Ovary (tissue), 9 donors: Measurements from ENCODE around the gene NECAB2. TPM values are rescaled to one million over a fixed set of nuclear protein-coding genes. Genes with fewer than 3 reads are reported as not detected.

ENCODE experiments used
- DNase-seq, 5 donors: peaks; one replicate each; pipeline ENCODE4 v3.0.0-alpha.2; 2019 to 2020
- H3K27ac ChIP-seq, 2 donors: fragments of 200-600 bp; one replicate each; pipeline versions ENCODE4 v1.5.1 to v1.8.0; 2019 to 2022
- H3K27me3 ChIP-seq: fragments of 200-600 bp; one replicate; pipeline ENCODE4 v1.8.0; 2022
- H3K36me3 ChIP-seq: fragments of 200-600 bp; sonication (generic); one replicate; pipeline ENCODE4 v1.5.1; 2019
- H3K4me1 ChIP-seq: one replicate; pipeline ENCODE4 v1.8.1; 2013; ENCODE audit warnings: mild to moderate bottlenecking, moderate library complexity; ENCODE audit not compliant: insufficient read depth
- H3K4me3 ChIP-seq: fragments of 200-600 bp; sonication (generic); one replicate; pipeline ENCODE4 v1.5.1; 2017
- H3K9me3 ChIP-seq, 2 donors: fragments of 200-600 bp in 1 of 2; sonication (generic) in 1 of 2; one replicate each; pipeline versions ENCODE4 v1.5.1 to v1.8.1; 2013 to 2019; ENCODE audit warnings: mild to moderate bottlenecking in 1 of 2, moderate library complexity in 1 of 2
- EP300 ChIP-seq: sonication (generic); formaldehyde crosslinking; IDR thresholded peaks from one replicate; pipeline ENCODE4 v1.6.1; 2017; ENCODE audit warnings: antibody characterized with exemption
- POLR2A ChIP-seq: fragments of 450-650 bp; IDR thresholded peaks from one replicate; pipeline ENCODE4 v1.6.1; 2017; ENCODE audit warnings: antibody characterized with exemption, mild to moderate bottlenecking, moderate library complexity
- WGBS, 3 donors: extraction: QIAGEN DNeasy Blood & Tissue Kit in 1 of 3; methylation state at CpG; one replicate each; pipeline versions ENCODE4 v1.1.5 to v1.1.7; 2013 to 2017; 5-methylcytosine and 5-hydroxymethylcytosine counted together
- intact Hi-C, 4 donors: fragments of 100-400 bp; cut with DNase I; formaldehyde crosslinking; loops; one replicate each; pipeline versions ENCODE4 v1.11.0 to v1.15.1; 2022 to 2023
- polyA plus RNA-seq, 2 donors: library from polyadenylated mRNA; stranded (reverse); fragments of 200-250 nt in 1 of 2; fragments of 350-450 nt in 1 of 2; fragmentation: Illumina TruSeq in 1 of 2; extraction: RNeasy Lipid Tissue Mini Kit (QIAGEN cat#74804) in 1 of 2; gene quantifications; one replicate each; pipeline ENCODE4 v1.2.3, GENCODE V29; 2013 to 2014
- total RNA-seq, 7 donors: library from RNA; depleted of rRNA in 2 of 7; stranded (reverse); fragments of >200 nt in 2 of 7; fragmentation: NEBNext Ultra II Directional in 3 of 7; extraction: Animal tissue kit (Norgen Biotek cat#: 25700) in 3 of 7; gene quantifications; one replicate each; pipeline versions ENCODE4 v1.1.0 to v1.2.4, GENCODE V29; 2016 to 2023
- TF ChIP-seq, protein P1 (sequence below), 3 donors: fragments of 450-650 bp in 2 of 3; fragments of 200-600 bp in 1 of 3; IDR thresholded peaks; one replicate each; pipeline versions ENCODE4 v1.5.1 to v1.8.0; 2016 to 2022; ENCODE audit warnings: antibody characterized with exemption in 3 of 3, mild to moderate bottlenecking in 1 of 3
- donor health status: DM: no; HTN: no; CAD: no; lungs with moderate emphysema.
- donor health status: DM: no; HTN: no; CAD: no.
- donor health status: Bipolar disorder and iron deficiency.
- donor health status: DM: yes; HTN: yes; CAD: no.
- donor health status: DM: no; HTN: no; CAD: no.
- donor health status: DM: yes; HTN: yes; CAD: no.

The NECAB2 gene
- total and polyA plus RNA-seq, 9 donors: 0.20 to 1.6 (median 0.50) TPM; not detected in 4

DNA sequence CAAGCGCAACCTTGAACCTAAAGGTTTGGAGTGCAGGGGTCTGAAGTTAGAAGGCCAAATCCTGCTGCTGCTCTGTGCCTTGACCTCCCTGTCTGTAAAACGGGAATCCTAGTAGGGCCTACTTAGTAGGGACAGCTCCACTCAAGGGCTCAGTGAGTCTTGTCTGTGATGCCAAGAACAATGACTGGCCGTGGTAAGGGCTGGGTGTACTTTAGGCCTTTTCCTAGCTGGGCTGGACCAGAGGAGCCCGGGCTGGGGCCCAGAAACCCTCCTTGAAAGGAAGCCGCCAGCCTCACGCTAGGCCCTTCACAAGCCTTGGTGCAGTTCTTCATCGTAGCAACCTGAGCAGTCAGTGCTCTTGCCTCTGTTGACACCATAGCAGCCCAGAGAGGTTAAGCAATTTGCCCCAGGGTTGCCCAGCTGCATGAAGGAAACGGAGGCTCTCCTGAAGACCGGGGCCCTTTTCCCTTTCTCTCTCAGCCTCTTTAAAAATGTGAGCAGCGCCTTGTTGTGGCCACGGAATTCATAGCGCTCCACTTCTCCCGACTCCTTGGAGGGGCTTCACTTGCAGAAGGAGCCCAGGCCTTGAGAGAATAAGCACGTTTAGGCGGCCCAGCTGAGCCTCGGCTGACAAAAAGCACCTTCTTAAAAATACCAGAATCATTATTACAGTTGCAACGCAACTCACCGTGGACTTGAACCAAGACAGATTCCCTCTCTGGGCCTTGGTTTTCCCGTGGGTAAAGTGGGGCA is 4.4 kb downstream of the NECAB2 start:
- Histone ChIP-seq H3K4me3 (no peak overlapping the region), H3K27me3 (no peaks in the 10 kb centered on the region), H3K9me3 (no peaks in the 10 kb centered on the region), H3K4me1 (no peaks in the 10 kb centered on the region), H3K27ac (no peak overlapping the region), H3K36me3 (no peaks in the 10 kb centered on the region)
- intact Hi-C loops: loop anchor here in 1 of 4 donors (5.0 kb wide), 1 partner anchor 75 kb away; no protein-coding TSS in a partner anchor
- WGBS, 3 donors: 80 to 85% (median 81%) methylated on average over 19 of the region's 19 CpGs
- no peak for DNase-seq
- TF ChIP-seq, protein P1, sequence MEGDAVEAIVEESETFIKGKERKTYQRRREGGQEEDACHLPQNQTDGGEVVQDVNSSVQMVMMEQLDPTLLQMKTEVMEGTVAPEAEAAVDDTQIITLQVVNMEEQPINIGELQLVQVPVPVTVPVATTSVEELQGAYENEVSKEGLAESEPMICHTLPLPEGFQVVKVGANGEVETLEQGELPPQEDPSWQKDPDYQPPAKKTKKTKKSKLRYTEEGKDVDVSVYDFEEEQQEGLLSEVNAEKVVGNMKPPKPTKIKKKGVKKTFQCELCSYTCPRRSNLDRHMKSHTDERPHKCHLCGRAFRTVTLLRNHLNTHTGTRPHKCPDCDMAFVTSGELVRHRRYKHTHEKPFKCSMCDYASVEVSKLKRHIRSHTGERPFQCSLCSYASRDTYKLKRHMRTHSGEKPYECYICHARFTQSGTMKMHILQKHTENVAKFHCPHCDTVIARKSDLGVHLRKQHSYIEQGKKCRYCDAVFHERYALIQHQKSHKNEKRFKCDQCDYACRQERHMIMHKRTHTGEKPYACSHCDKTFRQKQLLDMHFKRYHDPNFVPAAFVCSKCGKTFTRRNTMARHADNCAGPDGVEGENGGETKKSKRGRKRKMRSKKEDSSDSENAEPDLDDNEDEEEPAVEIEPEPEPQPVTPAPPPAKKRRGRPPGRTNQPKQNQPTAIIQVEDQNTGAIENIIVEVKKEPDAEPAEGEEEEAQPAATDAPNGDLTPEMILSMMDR (IDR thresholded peaks at IDR 0.05): no peak
- TF ChIP-seq POLR2A: no peak
- TF ChIP-seq EP300: no peak

DNA sequence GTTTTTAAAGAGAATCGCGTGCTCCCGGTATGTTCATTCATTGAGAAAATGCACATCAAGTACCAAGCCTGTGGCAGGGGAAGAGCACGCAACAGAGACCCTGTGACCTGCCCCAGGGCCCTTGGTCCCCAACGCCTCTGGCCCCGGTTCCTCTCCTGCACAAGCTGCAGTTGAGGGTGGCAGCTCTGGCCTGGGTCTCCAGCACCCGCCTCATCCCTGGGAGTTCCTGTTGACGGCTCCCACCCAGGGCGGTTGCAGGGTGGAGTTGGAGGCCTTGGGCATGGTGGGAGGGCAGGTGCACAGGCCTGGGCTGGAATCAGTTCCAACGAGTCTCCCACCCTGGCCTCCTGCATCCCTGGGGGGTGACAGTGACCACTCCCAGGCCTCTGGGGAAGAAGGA is 5.0 kb downstream of the NECAB2 start:
- Histone ChIP-seq H3K4me3 (no peak overlapping the region), H3K4me1 (no peaks in the 10 kb centered on the region), H3K27me3 (no peaks in the 10 kb centered on the region), H3K27ac (no peak overlapping the region), H3K36me3 (no peaks in the 10 kb centered on the region), H3K9me3 (no peaks in the 10 kb centered on the region)
- 72 to 81% (median 80%) methylated on average over 10 of the region's 10 CpGs for WGBS, 3 donors
- DNase-seq: no peak
- intact Hi-C loops: loop anchor here in 1 of 4 donors (5.0 kb wide), 1 partner anchor 74 kb away; no protein-coding TSS in a partner anchor
- TF ChIP-seq POLR2A: no peak
- no peak for TF ChIP-seq EP300
- TF ChIP-seq, protein P1 (IDR thresholded peaks at IDR 0.05): no peak

- Histone ChIP-seq H3K9me3 (no peaks in the 10 kb centered on the region), H3K27ac (no peak overlapping the region), H3K4me3 (no peak overlapping the region), H3K36me3 (no peaks in the 10 kb centered on the region), H3K27me3 (no peaks in the 10 kb centered on the region), H3K4me1 (no peaks in the 10 kb centered on the region)
- TF ChIP-seq EP300 (no peak), POLR2A (no peak)
- TF ChIP-seq, protein P1 (IDR thresholded peaks at IDR 0.05): no peak
- DNase-seq: no peak
- intact Hi-C loops: loop anchor here in 1 of 4 donors (5.0 kb wide), 1 partner anchor 74 kb away; no protein-coding TSS in a partner anchor
- 77 to 81% (median 78%) methylated on average over 22 of the region's 22 CpGs for whole genome bisulfite sequencing, 3 donors
Observed at GRCh38 chr16:83973581-83974385, 5.7 kb downstream of the NECAB2 start.

DNA sequence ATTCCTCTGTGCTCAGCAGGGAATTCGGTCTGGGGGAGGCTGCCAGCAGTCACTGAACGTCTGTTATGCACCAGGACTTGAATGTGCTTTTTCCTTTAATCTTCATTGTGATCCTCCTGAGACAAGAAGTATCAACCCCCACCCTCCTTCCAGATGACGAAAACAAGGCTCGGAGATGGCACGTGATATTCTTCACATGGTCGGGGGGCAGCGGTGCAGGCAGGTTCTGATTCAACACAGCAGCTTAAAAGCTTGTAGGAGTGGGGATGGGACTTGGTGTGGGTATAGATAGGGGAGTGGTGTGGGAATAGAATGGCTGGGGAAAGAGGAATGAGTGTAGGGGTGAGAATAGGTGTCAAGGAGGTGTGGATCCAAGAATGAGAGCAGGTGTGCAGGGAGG is 6.4 kb downstream of the NECAB2 start:
- TF ChIP-seq POLR2A: no peak
- Histone ChIP-seq H3K27me3 (no peaks in the 10 kb centered on the region), H3K27ac (no peak overlapping the region), H3K36me3 (no peaks in the 10 kb centered on the region), H3K4me3 (no peak overlapping the region), H3K9me3 (no peaks in the 10 kb centered on the region), H3K4me1 (no peaks in the 10 kb centered on the region)
- DNase-seq: no peak
- WGBS, 3 donors: 17 to 26% (median 25%) methylated on average over 7 of the region's 7 CpGs
- intact Hi-C loops: loop anchor here in 1 of 4 donors (5.0 kb wide), 1 partner anchor 73 kb away; no protein-coding TSS in a partner anchor
